RPMI8226 (cell line): Measurements from ENCODE around the gene EXOC2.

Experiments
- DNase-seq: peaks from one replicate; pipeline ENCODE4 v3.0.0-alpha.2; 2015

EXOC2 gene

DNA sequence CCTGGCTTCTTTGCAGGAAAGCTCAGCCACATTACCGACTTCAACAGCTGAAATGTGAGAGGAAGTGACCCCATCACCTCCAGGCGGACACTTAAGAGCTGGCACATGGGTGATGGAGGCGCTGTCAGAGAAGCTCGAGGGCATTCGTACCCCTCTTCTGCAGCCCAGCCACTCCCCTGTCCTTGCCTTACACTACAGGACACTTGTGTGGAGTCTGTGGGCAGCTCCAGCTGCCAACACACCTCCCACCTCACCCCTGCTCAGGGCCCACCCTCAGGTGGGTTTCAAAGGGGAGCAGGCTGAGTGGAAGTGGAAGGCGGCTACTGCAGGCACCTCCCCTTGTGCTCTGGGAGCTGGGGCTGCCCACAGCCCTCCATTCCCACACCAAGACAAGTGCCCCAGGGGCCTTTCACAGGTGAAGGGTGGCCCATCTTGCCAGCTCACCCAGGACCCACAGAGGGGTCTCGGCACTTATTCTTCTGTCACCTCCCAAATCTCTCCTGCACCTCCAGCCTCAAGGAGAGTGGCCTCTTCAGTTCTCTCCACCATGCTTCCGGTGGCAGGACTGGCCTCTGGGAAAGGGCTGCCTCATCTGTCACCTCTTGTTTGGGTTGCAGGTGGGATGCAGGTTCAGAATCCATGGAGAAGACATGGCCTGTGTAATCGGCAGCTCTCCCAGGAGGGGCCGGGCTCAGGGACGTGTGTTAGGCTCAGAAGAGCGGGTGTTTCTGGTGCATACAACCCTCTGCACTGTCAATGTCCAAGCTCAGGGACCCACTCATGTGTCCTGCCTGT is 251.6 kb downstream of the EXOC2 start:
- DNase-seq: no peak

DNA sequence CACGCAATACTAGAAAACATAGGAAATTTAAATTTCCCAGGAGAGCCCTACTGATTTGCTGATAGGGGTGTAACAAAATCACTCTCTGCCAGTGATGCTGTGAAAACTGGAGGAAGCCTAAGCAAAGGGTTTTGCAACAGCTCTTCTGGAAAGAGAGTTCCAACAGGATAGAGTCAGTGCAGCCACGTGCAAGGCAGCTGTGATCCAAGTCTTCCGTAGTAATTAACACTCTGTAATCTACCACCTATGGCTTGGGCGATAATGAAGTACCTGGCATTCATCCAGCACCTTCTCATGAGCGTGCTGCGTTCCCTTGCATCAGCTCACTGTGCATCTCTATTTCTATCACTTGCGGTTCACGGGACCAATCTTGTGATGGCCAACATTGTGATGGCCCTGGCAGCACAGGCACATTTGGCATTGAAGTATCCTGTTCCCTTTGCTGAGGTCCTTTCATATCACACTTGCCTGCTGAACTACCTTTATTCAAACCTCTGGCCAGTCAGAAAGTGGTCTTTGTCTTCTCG is 253.2 kb downstream of the EXOC2 start:
- peak; percentile 38 for DNase-seq

DNA sequence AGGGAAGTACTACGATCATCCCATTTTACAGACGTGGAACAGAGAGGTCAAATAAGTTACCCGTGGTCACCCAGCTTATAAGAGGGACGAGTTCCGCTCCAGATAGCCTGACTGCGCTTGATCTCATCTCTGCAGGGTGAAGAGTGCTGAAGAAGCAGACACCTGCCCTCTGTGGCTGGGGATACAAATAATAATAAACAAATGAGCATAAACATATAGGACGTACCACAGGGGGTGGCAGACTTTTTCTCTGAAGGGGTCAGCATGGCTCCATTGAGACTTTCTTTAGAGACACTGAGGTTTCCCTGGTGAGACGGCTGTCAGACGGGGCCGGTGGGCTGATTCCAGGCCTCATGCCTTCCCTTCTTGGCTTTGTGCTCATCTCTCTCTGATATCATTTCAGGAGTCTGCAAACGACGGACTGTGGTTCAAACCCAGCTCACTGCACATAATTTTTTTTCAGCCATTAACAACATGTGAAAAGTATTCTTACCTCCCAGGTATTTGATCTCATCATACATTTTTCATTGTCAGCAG is 254.2 kb downstream of the EXOC2 start:
- no peak for DNase-seq

DNA sequence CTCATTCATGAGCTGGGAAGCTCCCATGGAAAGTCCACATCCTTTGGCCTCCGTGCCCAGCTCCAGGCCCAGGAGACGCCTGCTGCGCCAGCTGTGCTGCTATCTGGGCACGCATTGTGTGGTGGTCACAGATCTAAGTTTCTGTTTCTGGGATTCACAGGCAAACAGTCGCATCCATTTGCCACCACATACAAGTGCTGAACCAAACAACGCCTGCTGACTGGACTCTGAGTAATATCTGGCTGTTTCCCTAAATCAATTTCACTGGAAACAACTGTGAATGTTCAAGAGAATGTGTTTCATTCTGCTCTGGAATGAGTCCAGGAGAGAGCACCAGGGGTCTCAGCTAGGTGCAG is 255.9 kb downstream of the EXOC2 start:
- no peak for DNase-seq

DNA sequence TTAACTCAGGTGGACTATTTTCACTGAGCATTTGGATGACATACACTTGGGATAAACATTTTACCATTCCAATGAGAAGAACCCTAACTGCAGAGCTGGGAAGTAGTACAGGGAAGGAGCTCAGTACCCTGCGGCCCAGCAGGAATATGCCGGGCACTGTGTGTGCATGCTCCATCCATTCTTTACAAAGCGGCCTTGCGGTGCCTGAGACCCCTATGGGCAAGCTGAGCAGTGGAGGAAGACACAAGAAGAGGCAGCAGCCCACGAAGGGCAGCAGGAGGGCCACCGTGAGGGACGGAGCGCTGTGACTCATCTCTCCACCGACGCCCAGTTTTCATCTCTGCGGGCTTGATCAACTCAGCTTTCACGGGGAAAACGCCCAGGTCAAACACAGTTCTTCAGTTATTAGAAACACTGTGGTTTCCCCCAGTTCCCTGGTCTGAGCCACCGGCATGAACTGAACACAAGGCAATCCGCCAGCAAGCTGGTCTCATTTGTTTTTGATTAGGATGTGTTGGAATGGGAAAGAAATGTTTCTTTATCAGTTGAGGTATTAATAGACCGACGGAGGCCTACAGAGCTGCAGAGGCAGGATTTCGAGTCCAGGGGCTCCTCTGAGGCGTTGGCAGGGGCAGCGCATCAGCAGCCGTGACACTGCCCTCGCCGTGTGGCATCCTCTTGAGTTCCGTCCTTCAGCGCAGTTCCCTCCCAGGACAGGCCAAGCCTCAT is 256.5 kb downstream of the EXOC2 start:
- DNase-seq: no peak

DNA sequence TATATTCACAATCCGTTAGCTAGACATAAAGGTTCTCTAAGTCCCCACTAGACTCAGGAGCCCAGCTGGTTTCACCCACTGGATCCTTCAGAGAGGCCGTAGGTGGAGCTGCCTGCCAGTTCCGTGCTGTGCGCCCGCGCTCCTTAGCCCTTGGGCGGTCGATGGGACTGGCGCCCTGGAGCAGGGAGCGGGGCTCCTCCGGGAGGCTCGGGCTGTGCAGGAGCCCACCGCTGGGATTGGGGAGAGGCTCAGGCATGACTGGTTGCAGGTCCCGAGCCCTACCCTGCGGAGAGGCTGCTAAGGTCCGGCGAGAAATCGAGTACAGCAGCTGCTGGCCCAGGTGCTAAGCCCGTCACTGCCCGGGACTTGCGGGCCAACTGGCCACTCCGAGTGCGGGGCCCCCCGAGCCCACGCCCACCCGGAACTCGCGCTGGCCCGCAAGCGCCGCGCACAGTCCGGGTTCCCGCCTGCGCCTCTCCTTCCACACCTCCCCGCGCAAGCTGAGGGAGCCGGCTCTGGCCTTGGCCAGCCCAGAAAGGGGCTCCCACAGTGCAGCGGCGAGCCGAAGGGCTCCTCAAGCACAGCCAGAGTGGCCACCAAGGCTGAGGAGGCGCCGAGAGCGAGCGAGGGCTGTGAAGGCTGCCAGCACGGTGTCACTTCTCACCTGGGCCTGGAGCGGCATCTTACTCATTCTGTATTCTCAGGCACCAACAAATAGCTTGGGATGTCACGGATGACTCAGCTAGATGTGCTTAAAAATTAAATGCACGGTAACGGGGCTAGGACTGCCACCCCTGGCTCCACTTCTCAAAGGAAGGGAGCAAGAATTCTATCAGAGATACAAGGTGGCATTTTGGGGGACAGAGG is 257.3 kb downstream of the EXOC2 start:
- no peak for DNase-seq
